ENCODE results near the gene GBF1. TPM values are rescaled to one million over a fixed set of nuclear protein-coding genes. Genes with fewer than 3 reads are reported as not detected.

Gene GBF1
- total and polyA plus RNA-seq, 7 experiments from 2014 or later = 8.5 to 47.2 (median 37.2) TPM

- DNase-seq (no peak), ATAC-seq (no peak)
- Histone ChIP-seq H3K27me3 (ENCODE audit: control insufficient read depth in 2 of 2, insufficient read depth in 2 of 2, low read length in 2 of 2) (peaks cover 0 to 7% of the 10 kb centered on the region in 2 donors), H3K36me3 (ENCODE audit: control insufficient read depth in 2 of 3, insufficient read depth in 3 of 3, low read length in 3 of 3) (no peaks in the 10 kb centered on the region), H3K9me3 (ENCODE audit: control insufficient read depth in 2 of 3, low read length in 3 of 3) (no peaks in the 10 kb centered on the region), H3K4me1 (ENCODE audit: control insufficient read depth in 2 of 2, insufficient read depth in 2 of 2, low read length in 2 of 2) (peaks cover 1 to 5% of the 10 kb centered on the region in 2 donors), H3K4me3 (ENCODE audit: low read length) (no peak overlapping the region), H3K27ac (ENCODE audit: low read depth, low read length) (no peak overlapping the region)
- Mint-ChIP-seq H3K36me3 (no peaks in the 10 kb centered on the region), H3K9me3 (no peaks in the 10 kb centered on the region), H3K4me3 (no peak overlapping the region), H3K4me1 (peaks cover 0 to 10% (median 4%) of the 10 kb centered on the region in 7 donors), H3K27ac (no peak overlapping the region), H3K27me3 (peaks cover 27 to 74% (median 48%) of the 10 kb centered on the region in 5 donors)
- ChIA-PET CTCF (interaction anchor here (1.0 to 1.7 kb wide), 2 partner anchors 9 to 116 kb away, joined by 4 to 9 read pairs; partner anchors contain the start of gene GBF1), POLR2A (interaction anchor here (2.2 kb wide), 1 partner anchor 8 kb away, joined by 6 read pairs; the partner anchor contains the start of gene GBF1)
- intact Hi-C loops (cut with micrococcal nuclease) = no loop called here
These were observed 9.3 kb upstream of the GBF1 start for GRCh38 chr10:102236006-102236405.

DNA sequence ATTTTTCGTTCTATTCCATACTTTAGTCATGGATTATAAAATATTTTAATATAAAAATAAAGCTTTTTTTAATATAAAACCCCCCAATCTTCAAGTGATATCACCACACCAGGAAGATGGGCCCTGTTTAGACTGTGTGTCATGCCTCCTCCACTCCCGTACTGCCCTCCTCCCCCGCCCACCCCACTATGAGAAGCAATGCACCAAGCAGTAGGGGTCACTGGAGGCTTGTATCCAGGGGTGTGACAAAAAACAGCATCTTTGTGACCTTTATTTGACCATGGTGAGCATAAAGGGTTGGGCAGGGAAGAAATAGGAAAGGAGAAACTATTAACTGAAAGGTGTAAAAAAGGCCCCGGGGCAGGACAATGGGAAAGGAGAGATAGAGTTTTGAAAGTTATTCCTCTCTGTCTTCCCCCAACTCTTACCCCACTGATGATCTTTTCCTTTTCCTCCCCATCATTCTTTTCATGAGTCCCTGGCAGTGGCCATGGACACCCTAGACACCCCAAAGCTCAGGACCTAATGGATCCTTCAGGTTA, 7.5 kb upstream of the GBF1 start:
- no peak overlapping the region for H3K27ac ChIP-seq (ENCODE audit: low read depth, low read length)
- no peaks in the 10 kb centered on the region for H3K36me3 ChIP-seq (ENCODE audit: control insufficient read depth in 2 of 3, insufficient read depth in 3 of 3, low read length in 3 of 3)
- no peaks in the 10 kb centered on the region for H3K9me3 ChIP-seq (ENCODE audit: control insufficient read depth in 2 of 3, low read length in 3 of 3)
- ChIA-PET POLR2A (no interaction called here), CTCF (interaction anchor here (1.6 kb wide), 1 partner anchor 114 kb away, joined by 3 read pairs; no protein-coding TSS in a partner anchor)
- Mint-ChIP-seq H3K4me1 (peaks cover 10 to 18% (median 13%) of the 10 kb centered on the region in 7 donors), H3K27me3 (peaks cover 34 to 76% (median 50%) of the 10 kb centered on the region in 5 donors), H3K36me3 (peaks cover 0 to 5% (median 0%) of the 10 kb centered on the region in 5 donors), H3K27ac (no peak overlapping the region), H3K4me3 (peak overlapping the region in 1 of 10 donors; percentile 13), H3K9me3 (peaks cover 0 to 1% (median 0%) of the 10 kb centered on the region in 11 donors)
- no peak overlapping the region for H3K4me3 ChIP-seq (ENCODE audit: low read length)
- intact Hi-C loops (cut with micrococcal nuclease) = no loop called here
- peaks cover 0 to 16% of the 10 kb centered on the region in 2 donors for H3K27me3 ChIP-seq (ENCODE audit: control insufficient read depth in 2 of 2, insufficient read depth in 2 of 2, low read length in 2 of 2)
- peaks cover 5 to 18% of the 10 kb centered on the region in 2 donors for H3K4me1 ChIP-seq (ENCODE audit: control insufficient read depth in 2 of 2, insufficient read depth in 2 of 2, low read length in 2 of 2)
- ATAC-seq = no peak
- DNase-seq = no peak

DNA sequence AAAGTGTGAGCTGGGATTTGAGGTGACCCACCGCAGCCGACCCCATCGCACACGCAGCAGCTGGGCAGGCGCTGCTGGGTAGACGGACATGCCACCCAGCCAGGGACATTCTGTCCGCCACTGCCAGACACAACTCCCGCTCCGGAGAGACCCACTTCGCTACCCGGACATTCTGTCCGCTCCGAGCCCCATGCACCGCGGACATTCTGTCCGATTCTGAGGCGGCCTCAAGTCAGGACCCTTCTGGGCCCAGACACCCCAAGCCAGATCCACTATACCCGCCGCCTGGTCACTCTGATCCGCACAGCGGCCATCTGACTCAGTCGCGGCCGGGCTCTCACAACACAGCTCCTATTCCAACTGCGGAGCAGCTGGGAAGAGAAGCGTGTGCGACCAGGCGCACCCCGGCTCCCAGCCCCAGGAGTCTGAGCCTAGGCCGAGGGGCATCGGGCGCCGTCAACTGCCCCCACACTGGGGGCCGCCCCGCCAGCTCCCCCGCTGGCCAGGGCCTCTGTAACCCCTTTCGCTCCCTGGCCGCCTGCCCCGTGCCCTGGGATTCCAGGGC, 4.8 kb upstream of the GBF1 start:
- H3K27me3 ChIP-seq (ENCODE audit: control insufficient read depth in 2 of 2, insufficient read depth in 2 of 2, low read length in 2 of 2) = peaks cover 0 to 16% of the 10 kb centered on the region in 2 donors
- H3K36me3 Mint-ChIP-seq = peaks cover 0 to 7% (median 0%) of the 10 kb centered on the region in 5 donors
- H3K9me3 Mint-ChIP-seq = peaks cover 0 to 2% (median 0%) of the 10 kb centered on the region in 11 donors
- DNase-seq = no peak
- peaks cover 5 to 18% of the 10 kb centered on the region in 2 donors for H3K4me1 ChIP-seq (ENCODE audit: control insufficient read depth in 2 of 2, insufficient read depth in 2 of 2, low read length in 2 of 2)
- H3K4me3 Mint-ChIP-seq = peak overlapping the region in 8 of 10 donors; percentile 7 to 100 (median 59)
- no peak overlapping the region for H3K4me3 ChIP-seq (ENCODE audit: low read length)
- CTCF ChIA-PET = no interaction called here
- POLR2A ChIA-PET = no interaction called here
- H3K27ac ChIP-seq (ENCODE audit: low read depth, low read length) = no peak overlapping the region
- H3K9me3 ChIP-seq (ENCODE audit: control insufficient read depth in 2 of 3, low read length in 3 of 3) = no peaks in the 10 kb centered on the region
- intact Hi-C loops (cut with micrococcal nuclease) = loop anchor here (1.0 to 10.0 kb wide), 3 partner anchors 9 to 404 kb away; partner anchors contain the start of genes NOLC1 (in 1 of the 2) and TRIM8 (in 1 of the 2)
- ATAC-seq = no peak
- peaks cover 0 to 2% (median 0%) of the 10 kb centered on the region in 3 experiments for H3K36me3 ChIP-seq (ENCODE audit: control insufficient read depth in 2 of 3, insufficient read depth in 3 of 3, low read length in 3 of 3)
- peaks cover 19 to 31% (median 22%) of the 10 kb centered on the region in 7 donors for H3K4me1 Mint-ChIP-seq
- H3K27me3 Mint-ChIP-seq = peaks cover 27 to 61% (median 40%) of the 10 kb centered on the region in 5 donors
- no peak overlapping the region for H3K27ac Mint-ChIP-seq

GRCh38 chr10:102241032-102241443, 4.3 kb upstream of the GBF1 start:
- Mint-ChIP-seq H3K4me1 (peaks cover 21 to 34% (median 26%) of the 10 kb centered on the region in 7 donors), H3K4me3 (peak overlapping the region in 9 of 10 donors; percentile 25 to 100 (median 62)), H3K27me3 (peaks cover 24 to 56% (median 35%) of the 10 kb centered on the region in 5 donors), H3K9me3 (peaks cover 0 to 2% (median 0%) of the 10 kb centered on the region in 11 donors), H3K27ac (no peak overlapping the region), H3K36me3 (peaks cover 0 to 8% (median 0%) of the 10 kb centered on the region in 5 donors)
- H3K4me1 ChIP-seq (ENCODE audit: control insufficient read depth in 2 of 2, insufficient read depth in 2 of 2, low read length in 2 of 2) = peaks cover 5 to 18% of the 10 kb centered on the region in 2 donors
- H3K27ac ChIP-seq (ENCODE audit: low read depth, low read length) = no peak overlapping the region
- H3K9me3 ChIP-seq (ENCODE audit: control insufficient read depth in 2 of 3, low read length in 3 of 3) = no peaks in the 10 kb centered on the region
- ChIA-PET POLR2A (no interaction called here), CTCF (interaction anchor here (0.6 to 0.9 kb wide), 2 partner anchors 9 to 14 kb away, joined by 3 read pairs; no protein-coding TSS in a partner anchor)
- peaks cover 0 to 5% (median 0%) of the 10 kb centered on the region in 3 experiments for H3K36me3 ChIP-seq (ENCODE audit: control insufficient read depth in 2 of 3, insufficient read depth in 3 of 3, low read length in 3 of 3)
- DNase-seq (peak in 1 of 9 donors; percentile 11), ATAC-seq (no peak)
- H3K4me3 ChIP-seq (ENCODE audit: low read length) = peak overlapping the region; percentile 53
- H3K27me3 ChIP-seq (ENCODE audit: control insufficient read depth in 2 of 2, insufficient read depth in 2 of 2, low read length in 2 of 2) = peaks cover 0 to 16% of the 10 kb centered on the region in 2 donors
- intact Hi-C loops (cut with micrococcal nuclease) = loop anchor here (1.0 to 10.0 kb wide), 3 partner anchors 10 to 404 kb away; partner anchors contain the start of genes NOLC1 (in 1 of the 2) and TRIM8 (in 1 of the 2)

DNA sequence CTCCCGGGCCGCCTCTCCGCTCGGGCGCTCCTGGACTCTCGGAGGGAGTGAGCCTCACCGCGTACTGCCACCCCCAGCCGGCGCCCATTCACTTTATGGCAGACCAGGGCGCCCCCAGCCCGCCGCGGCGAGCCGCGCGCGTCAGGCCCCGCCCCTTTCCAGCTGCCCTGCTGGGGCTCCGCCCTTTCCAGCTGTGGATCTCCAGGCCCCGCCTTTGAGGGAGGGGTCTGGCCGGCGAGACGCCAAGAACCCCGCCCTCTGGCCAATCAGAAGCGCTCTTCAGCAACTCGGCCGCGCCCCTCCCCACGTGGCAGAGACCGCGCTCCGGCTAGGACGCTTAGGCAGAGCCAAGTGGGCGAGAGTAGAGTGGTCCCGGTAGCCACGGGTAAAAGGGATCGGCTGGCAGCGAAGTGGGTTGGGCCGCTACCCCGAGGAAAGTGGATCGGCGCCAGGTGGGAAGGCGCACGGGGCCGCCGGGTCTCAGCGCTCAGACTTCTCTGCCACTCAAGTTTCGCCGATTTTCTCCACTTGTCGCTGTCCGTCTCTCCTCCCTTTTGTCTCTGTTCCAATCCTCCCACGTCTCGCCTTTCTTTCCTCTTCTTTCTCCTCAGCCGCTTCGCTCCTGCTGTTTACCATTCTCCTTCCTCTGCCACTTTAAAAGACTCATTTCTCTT, 3.8 kb upstream of the GBF1 start, which contains the start of gene PITX3:
Gene PITX3, minus strand, starts transcription at position 69 of the 674 bp plus-strand sequence. CDS start 9,432 bp downstream, outside the sequence.
- H3K27ac Mint-ChIP-seq = peak within 1 kb of the TSS in 5 of 9 donors; percentile 25 to 69 (median 47)
- H3K4me1 ChIP-seq (ENCODE audit: control insufficient read depth in 2 of 2, insufficient read depth in 2 of 2, low read length in 2 of 2) = peaks cover 8 to 23% of the 10 kb centered on the region in 2 donors
- intact Hi-C loops (cut with micrococcal nuclease) = loop anchor here (1.0 to 10.0 kb wide), 3 partner anchors 10 to 403 kb away; partner anchors contain the start of genes NOLC1 (in 1 of the 2) and TRIM8 (in 1 of the 2)
- peaks cover 0 to 16% of the 10 kb centered on the region in 2 donors for H3K27me3 ChIP-seq (ENCODE audit: control insufficient read depth in 2 of 2, insufficient read depth in 2 of 2, low read length in 2 of 2)
- H3K36me3 ChIP-seq (ENCODE audit: control insufficient read depth in 2 of 3, insufficient read depth in 3 of 3, low read length in 3 of 3) = peaks cover 0 to 5% (median 0%) of the 10 kb centered on the region in 3 experiments
- peaks cover 24 to 52% (median 29%) of the 10 kb centered on the region in 5 donors for H3K27me3 Mint-ChIP-seq
- H3K4me3 Mint-ChIP-seq = peak within 1 kb of the TSS; percentile 80 to 100 (median 90)
- CTCF ChIA-PET = interaction anchor here (0.6 to 0.9 kb wide), 2 partner anchors 10 to 14 kb away, joined by 3 read pairs; no protein-coding TSS in a partner anchor
- H3K9me3 ChIP-seq (ENCODE audit: control insufficient read depth in 2 of 3, low read length in 3 of 3) = no peaks in the 10 kb centered on the region
- peaks cover 0 to 2% (median 0%) of the 10 kb centered on the region in 11 donors for H3K9me3 Mint-ChIP-seq
- peaks cover 0 to 8% (median under 1%) of the 10 kb centered on the region in 5 donors for H3K36me3 Mint-ChIP-seq
- peak; percentile 65 for ATAC-seq
- no peak within 1 kb of the TSS for H3K27ac ChIP-seq (ENCODE audit: low read depth, low read length)
- POLR2A ChIA-PET = no interaction called here
- DNase-seq = peak; percentile 72 to 93 (median 77)
- H3K4me3 ChIP-seq (ENCODE audit: low read length) = peak within 1 kb of the TSS; percentile 53
- H3K4me1 Mint-ChIP-seq = peaks cover 26 to 39% (median 32%) of the 10 kb centered on the region in 7 donors

- ChIA-PET CTCF (no interaction called here), POLR2A (no interaction called here)
- H3K27me3 ChIP-seq (ENCODE audit: control insufficient read depth in 2 of 2, insufficient read depth in 2 of 2, low read length in 2 of 2) = peaks cover 0 to 16% of the 10 kb centered on the region in 2 donors
- H3K4me3 ChIP-seq (ENCODE audit: low read length) = peak overlapping the region; percentile 53
- Mint-ChIP-seq H3K36me3 (peaks cover 0 to 8% (median 3%) of the 10 kb centered on the region in 5 donors), H3K27me3 (peaks cover 23 to 47% (median 29%) of the 10 kb centered on the region in 5 donors), H3K27ac (peak overlapping the region in 4 of 9 donors; percentile 40 to 69 (median 54)), H3K4me3 (peak overlapping the region; percentile 80 to 100 (median 90)), H3K4me1 (peaks cover 31 to 45% (median 36%) of the 10 kb centered on the region in 7 donors), H3K9me3 (peaks cover 0 to 2% (median 0%) of the 10 kb centered on the region in 11 donors)
- H3K36me3 ChIP-seq (ENCODE audit: control insufficient read depth in 2 of 3, insufficient read depth in 3 of 3, low read length in 3 of 3) = peaks cover 0 to 5% (median 0%) of the 10 kb centered on the region in 3 experiments
- ATAC-seq (no peak), DNase-seq (no peak)
- H3K9me3 ChIP-seq (ENCODE audit: control insufficient read depth in 2 of 3, low read length in 3 of 3) = no peaks in the 10 kb centered on the region
- intact Hi-C loops (cut with micrococcal nuclease) = loop anchor here in 1 of 2 donors (10.0 kb wide), 1 partner anchor 403 kb away; the partner anchor contains the start of gene TRIM8
- peaks cover 14 to 29% of the 10 kb centered on the region in 2 donors for H3K4me1 ChIP-seq (ENCODE audit: control insufficient read depth in 2 of 2, insufficient read depth in 2 of 2, low read length in 2 of 2)
- no peak overlapping the region for H3K27ac ChIP-seq (ENCODE audit: low read depth, low read length)
These were observed 3.2 kb upstream of the GBF1 start for GRCh38 chr10:102242118-102242485.

Measured in naive thymus-derived CD4-positive, alpha-beta T cell (primary cell).